Kidney glomerular epithelial cell (primary cell): ENCODE data around the gene ZNF837.
"Not testable (repeated sequence)": the region's sequence is repeated elsewhere in the genome, so short reads cannot be mapped to it uniquely, and the experiment has no call there.

Experiments used
- DNase-seq: peaks from one replicate; lab custom pipeline; 2025; lab: John Stamatoyannopoulos, UW

The ZNF837 gene

GRCh38 chr19:58350001-58350861 is 30.6 kb downstream of the ZNF837 start:
- no peak for DNase-seq

GRCh38 chr19:58349590-58349989 is 31.2 kb downstream of the ZNF837 start:
- DNase-seq, result no peak

- not testable (repeated sequence) for DNase-seq
These were observed 32.8 kb downstream of the ZNF837 start for GRCh38 chr19:58348080-58348479.

- DNase-seq, result peak; percentile 57
These were observed 33.6 kb downstream of the ZNF837 start for GRCh38 chr19:58346961-58347929.

GRCh38 chr19:58345558-58345957 is 35.3 kb downstream of the ZNF837 start:
- DNase-seq, result no peak

GRCh38 chr19:58338825-58339558 is 41.8 kb downstream of the ZNF837 start:
- no peak for DNase-seq

- no peak for DNase-seq
These were observed 42.5 kb downstream of the ZNF837 start for GRCh38 chr19:58338336-58338735.

- DNase-seq, result no peak
These were observed 44.0 kb downstream of the ZNF837 start for GRCh38 chr19:58336820-58337219.

- DNase-seq, result no peak
These were observed 44.6 kb downstream of the ZNF837 start for GRCh38 chr19:58336216-58336615.

GRCh38 chr19:58335630-58336029 is 45.2 kb downstream of the ZNF837 start:
- DNase-seq, result no peak

GRCh38 chr19:58334691-58335249 is 46.1 kb downstream of the ZNF837 start:
- no peak for DNase-seq

GRCh38 chr19:58332697-58333096 is 48.1 kb downstream of the ZNF837 start:
- no peak for DNase-seq

- peak; percentile 9 for DNase-seq
These were observed 50.4 kb downstream of the ZNF837 start for GRCh38 chr19:58330458-58330857.

- no peak for DNase-seq
These were observed 51.8 kb downstream of the ZNF837 start for GRCh38 chr19:58328999-58329398.

GRCh38 chr19:58326914-58327726 is 53.7 kb downstream of the ZNF837 start, which contains the start of gene ZSCAN22:
ZSCAN22 (plus strand) TSS chr19:58326994; CDS start chr19:58334803, 7,809 bp downstream.
- peak; percentile 86 for DNase-seq

GRCh38 chr19:58326501-58326913 is 54.3 kb downstream of the ZNF837 start:
- no peak for DNase-seq

- DNase-seq, result no peak
These were observed 55.4 kb downstream of the ZNF837 start for GRCh38 chr19:58325311-58326022.

- no peak for DNase-seq
These were observed 61.6 kb downstream of the ZNF837 start for GRCh38 chr19:58319241-58319640.

- DNase-seq, result no peak
These were observed 62.5 kb downstream of the ZNF837 start for GRCh38 chr19:58318297-58318696.
